ENCODE results near the gene TNFSF12. TPM values are rescaled to one million over a fixed set of nuclear protein-coding genes. Genes with fewer than 3 reads are reported as not detected.
A peak's percentile ranks its signal among the peaks of the same experiment; 100 is the strongest.

The TNFSF12 gene
- total and polyA plus RNA-seq, 8 donors = 11.0 to 27.7 (median 14.1) TPM

- intact Hi-C loops (cut with DNase I) = loop anchor here in 1 of 3 donors (10.0 kb wide), 1 partner anchor 235 kb away; the partner anchor contains the start of genes KCTD11 and TMEM95
- TF ChIP-seq CTCF (IDR thresholded peaks at IDR 0.05) = no peak
- Histone ChIP-seq H3K27ac (no peak within 1 kb of the TSS), H3K27me3 (no peaks in the 10 kb centered on the region), H3K9me3 (no peaks in the 10 kb centered on the region), H3K4me3 (peak within 1 kb of the TSS in 2 of 4 donors; percentile 13 to 26), H3K36me3 (peaks cover 0 to 39% (median 11%) of the 10 kb centered on the region in 3 donors), H3K4me1 (peaks cover 0 to 3% (median 0%) of the 10 kb centered on the region in 3 donors)
- no peak for FAIRE-seq
- DNase-seq = no peak
- peak in 2 of 4 donors; percentile 9 to 11 for ATAC-seq
- WGBS, 2 donors = 66 to 68% methylated on average over 22 to 24 of the region's 24 CpGs
Observed at GRCh38 chr17:7589891-7590691, 41.2 kb downstream of the TNFSF12 start, which contains the start of gene SOX15. TSS of gene SOX15 (minus strand) at chr17:7590094. CDS start at chr17:7589676, 418 bp downstream.

DNA sequence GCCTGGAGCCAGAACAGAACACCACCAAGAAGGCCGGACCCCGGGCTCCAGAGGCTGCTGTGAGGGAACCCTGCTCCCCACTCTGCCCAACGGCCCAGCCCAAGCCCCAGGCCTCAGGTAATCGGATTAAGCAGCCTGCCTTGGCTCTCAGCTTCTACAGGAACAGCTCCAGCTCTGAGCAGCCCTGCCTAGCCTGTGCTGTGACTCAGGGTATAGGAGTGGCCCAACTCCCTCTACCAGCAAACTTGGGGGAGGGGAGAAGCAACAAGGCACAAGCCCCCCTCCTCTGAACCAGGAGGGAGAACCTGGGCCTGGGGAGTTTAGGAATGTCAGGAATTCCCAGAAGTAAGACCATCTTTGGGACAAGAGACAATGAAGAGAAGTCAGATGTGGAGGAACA, 41.9 kb downstream of the TNFSF12 start:
- no peaks in the 10 kb centered on the region for H3K27me3 ChIP-seq
- WGBS, 2 donors = 81 to 84% methylated on average over 4 of the region's 4 CpGs
- H3K36me3 ChIP-seq = peaks cover 0 to 46% (median 15%) of the 10 kb centered on the region in 3 donors
- no peak for DNase-seq
- peaks cover 0 to 3% (median 0%) of the 10 kb centered on the region in 3 donors for H3K4me1 ChIP-seq
- no peak overlapping the region for H3K27ac ChIP-seq
- no peak for FAIRE-seq
- ATAC-seq = no peak
- no peak overlapping the region for H3K4me3 ChIP-seq
- intact Hi-C loops (cut with DNase I) = no loop called here
- H3K9me3 ChIP-seq = no peaks in the 10 kb centered on the region
- no peak for TF ChIP-seq CTCF (IDR thresholded peaks at IDR 0.05)

GRCh38 chr17:7591596-7591995, 42.7 kb downstream of the TNFSF12 start:
- Histone ChIP-seq H3K4me3 (no peak overlapping the region), H3K27ac (no peak overlapping the region), H3K27me3 (no peaks in the 10 kb centered on the region), H3K9me3 (no peaks in the 10 kb centered on the region), H3K36me3 (peaks cover 0 to 54% (median 18%) of the 10 kb centered on the region in 3 donors), H3K4me1 (peaks cover 0 to 3% (median 0%) of the 10 kb centered on the region in 3 donors)
- 88 to 98% methylated on average over 5 of the region's 5 CpGs for WGBS, 2 donors
- no peak for FAIRE-seq
- no peak for TF ChIP-seq CTCF (IDR thresholded peaks at IDR 0.05)
- intact Hi-C loops (cut with DNase I) = no loop called here
- DNase-seq = no peak
- no peak for ATAC-seq

- H3K4me1 ChIP-seq = peaks cover 0 to 3% (median 0%) of the 10 kb centered on the region in 3 donors
- peaks cover 0 to 60% (median 21%) of the 10 kb centered on the region in 3 donors for H3K36me3 ChIP-seq
- H3K4me3 ChIP-seq = no peak overlapping the region
- 90 to 94% methylated on average over 23 of the region's 23 CpGs for WGBS, 2 donors
- H3K9me3 ChIP-seq = no peaks in the 10 kb centered on the region
- TF ChIP-seq CTCF (IDR thresholded peaks at IDR 0.05) = no peak
- H3K27me3 ChIP-seq = no peaks in the 10 kb centered on the region
- DNase-seq (no peak), ATAC-seq (no peak), FAIRE-seq (no peak)
- H3K27ac ChIP-seq = no peak overlapping the region
- intact Hi-C loops (cut with DNase I) = no loop called here
Observed at GRCh38 chr17:7592422-7593021, 43.7 kb downstream of the TNFSF12 start.

Measured in pancreas (tissue), 10 donors.